Umbilical cord (tissue), 2 donors: ENCODE results near the gene TMEM135. TPM values are rescaled to one million over a fixed set of nuclear protein-coding genes. Genes with fewer than 3 reads are reported as not detected.
"Not testable (repeated sequence)": the region's sequence is repeated elsewhere in the genome, so short reads cannot be mapped to it uniquely, and the experiment has no call there.

Experiments
- DNase-seq: peaks from one replicate; pipeline ENCODE4 v3.0.0-alpha.2; 2015; ENCODE audit warnings: low spot score
- total RNA-seq: library from RNA; depleted of rRNA; stranded (reverse); fragments of >200 nt; gene quantifications from one replicate; pipeline ENCODE4 v1.2.3, GENCODE V29; 2014; ENCODE audit warnings: low replicate concordance; ENCODE audit not compliant: insufficient read depth

TMEM135 gene
- total RNA-seq, 1 donor from 2014 or later, result 14.7 TPM

GRCh38 chr11:87020336-87020735 is 17.4 kb upstream of the TMEM135 start:
- DNase-seq, result no peak

- no peak for DNase-seq
Observed at GRCh38 chr11:87020764-87021365, 16.9 kb upstream of the TMEM135 start.

GRCh38 chr11:87022254-87022653 is 15.5 kb upstream of the TMEM135 start:
- DNase-seq, result no peak

GRCh38 chr11:87022738-87023137 is 15.0 kb upstream of the TMEM135 start:
- no peak for DNase-seq

- DNase-seq, result not testable (repeated sequence)
Observed at GRCh38 chr11:87026415-87026814, 11.3 kb upstream of the TMEM135 start.

- no peak for DNase-seq
Observed at GRCh38 chr11:87030458-87031054, 7.2 kb upstream of the TMEM135 start.

GRCh38 chr11:87031433-87032170 is 6.1 kb upstream of the TMEM135 start:
- DNase-seq, result no peak

GRCh38 chr11:87033561-87033960 is 4.2 kb upstream of the TMEM135 start:
- DNase-seq, result no peak

GRCh38 chr11:87035976-87036583 is 1.7 kb upstream of the TMEM135 start:
- DNase-seq, result no peak

GRCh38 chr11:87036756-87037449 is 831 bp upstream of the TMEM135 start:
- DNase-seq, result no peak

GRCh38 chr11:87038235-87038977 is 672 bp downstream of the TMEM135 start:
- peak; percentile 29 for DNase-seq

GRCh38 chr11:87039371-87039770 is 1.6 kb downstream of the TMEM135 start:
- no peak for DNase-seq

- DNase-seq, result no peak
Observed at GRCh38 chr11:87043894-87044293, 6.2 kb downstream of the TMEM135 start.

GRCh38 chr11:87046824-87047223 is 9.1 kb downstream of the TMEM135 start:
- DNase-seq, result no peak

- DNase-seq, result no peak
Observed at GRCh38 chr11:87056091-87056490, 18.4 kb downstream of the TMEM135 start.

- DNase-seq, result no peak
Observed at GRCh38 chr11:87057749-87058148, 20.0 kb downstream of the TMEM135 start.

GRCh38 chr11:87059596-87060390 is 22.1 kb downstream of the TMEM135 start:
- DNase-seq, result no peak

- DNase-seq, result no peak
Observed at GRCh38 chr11:87061766-87062165, 24.0 kb downstream of the TMEM135 start.

- DNase-seq, result no peak
Observed at GRCh38 chr11:87063982-87064381, 26.2 kb downstream of the TMEM135 start.

GRCh38 chr11:87072787-87073186 is 35.1 kb downstream of the TMEM135 start:
- no peak for DNase-seq
